Left renal pelvis (tissue), 4 donors: ENCODE measurements around the gene TEX36. TPM values are rescaled to one million over a fixed set of nuclear protein-coding genes. Genes with fewer than 3 reads are reported as not detected.

Source experiments
- polyA plus RNA-seq, 4 donors: library from polyadenylated mRNA; unstranded; fragments of 120-200 nt; gene quantifications; one replicate each; pipeline ENCODE4 v1.2.1, GENCODE V29; 2013; ENCODE audit not compliant: insufficient read length in 4 of 4

TEX36 gene
- polyA plus RNA-seq, 4 donors = not detected

Other genes with a start within 250 kb of the TEX36 start
- gene EDRF1, start 36.5 kb upstream of the TEX36 start, polyA plus RNA-seq = 10 to 100 TPM; 33.8 to 47.7 (median 36.1) TPM
- gene MMP21, start 92.7 kb upstream of the TEX36 start, polyA plus RNA-seq = under 1 TPM; 0.24 to 0.49 (median 0.36) TPM
- gene UROS, start 140.1 kb upstream of the TEX36 start, polyA plus RNA-seq = 10 to 100 TPM; 44.4 to 63.2 (median 58.4) TPM
- 100 to 1,000 TPM in 1 of 4 donors, 10 to 100 TPM in 3; 67.5 to 113 (median 90.5) TPM for gene BCCIP, start 140.4 kb upstream of the TEX36 start, polyA plus RNA-seq
- gene DHX32, start 198.1 kb upstream of the TEX36 start, polyA plus RNA-seq = 10 to 100 TPM; 15.8 to 26.8 (median 22.5) TPM
- 10 to 100 TPM in 1 of 4 donors, 1 to 10 TPM in 3; 2.5 to 11.4 (median 8.3) TPM for gene FANK1, start 213.4 kb upstream of the TEX36 start, polyA plus RNA-seq